HUES48 (cell line): ENCODE results near the gene DEAF1.

ENCODE experiments used
- H3K27ac ChIP-seq: one replicate; pipeline ENCODE4 v1.7.0; 2013; ENCODE audit warnings: low read depth, low read length, inconsistent platforms
- H3K27me3 ChIP-seq: 2 replicates; pipeline ENCODE4 v1.6.1; 2013; ENCODE audit warnings: mild to moderate bottlenecking, low read length; ENCODE audit not compliant: control insufficient read depth, insufficient read depth
- H3K36me3 ChIP-seq: 2 replicates; pipeline ENCODE4 v1.6.1; 2013; ENCODE audit warnings: low read length; ENCODE audit not compliant: control insufficient read depth, insufficient read depth
- H3K4me1 ChIP-seq: 2 replicates; pipeline ENCODE4 v1.6.1; 2013; ENCODE audit warnings: mild to moderate bottlenecking, low read length; ENCODE audit not compliant: control insufficient read depth, insufficient read depth
- H3K4me3 ChIP-seq: 2 replicates; pipeline ENCODE4 v1.5.1; 2013; ENCODE audit warnings: mild to moderate bottlenecking, low read depth, low read length
- H3K9ac ChIP-seq: 2 replicates; pipeline ENCODE4 v1.6.1; 2013; ENCODE audit warnings: mild to moderate bottlenecking, low read depth, low read length, moderate library complexity
- H3K9me3 ChIP-seq: 2 replicates; pipeline ENCODE4 v1.6.1; 2013; ENCODE audit warnings: low read length; ENCODE audit not compliant: control insufficient read depth, insufficient read depth

DEAF1 gene

DNA sequence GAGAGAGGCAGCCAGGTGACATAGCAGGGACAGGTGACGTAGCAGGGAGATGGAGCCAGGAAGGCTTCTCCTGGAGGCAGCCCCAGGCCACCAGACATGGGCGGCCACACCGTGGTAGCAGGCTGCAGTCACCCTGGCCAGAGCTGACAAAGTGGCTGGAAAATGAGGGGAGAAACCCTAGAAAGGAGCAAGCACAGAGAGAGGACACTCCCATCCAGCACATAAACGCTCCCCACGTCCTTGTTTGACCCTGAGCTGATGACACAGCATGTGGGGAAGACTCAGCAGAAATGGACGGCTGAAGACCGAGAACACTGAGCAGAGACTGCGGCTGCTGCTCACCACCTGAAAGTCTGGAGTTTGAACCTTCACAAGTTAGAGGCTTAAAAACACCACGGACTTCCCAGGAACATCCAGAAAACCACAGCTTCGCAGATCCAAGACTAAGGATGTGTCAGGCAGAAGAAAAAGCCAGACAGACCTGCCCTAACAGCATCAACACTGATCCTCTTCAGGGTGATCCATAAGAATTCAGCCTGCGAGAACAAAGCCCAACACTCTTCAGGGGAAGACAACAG, 29.2 kb downstream of the DEAF1 start:
- H3K36me3 ChIP-seq = peaks cover 29% of the 10 kb centered on the region
- no peaks in the 10 kb centered on the region for H3K27me3 ChIP-seq
- no peaks in the 10 kb centered on the region for H3K9me3 ChIP-seq
- H3K4me3 ChIP-seq = no peak overlapping the region
- no peak overlapping the region for H3K27ac ChIP-seq
- H3K4me1 ChIP-seq = no peaks in the 10 kb centered on the region
- no peak overlapping the region for H3K9ac ChIP-seq

DNA sequence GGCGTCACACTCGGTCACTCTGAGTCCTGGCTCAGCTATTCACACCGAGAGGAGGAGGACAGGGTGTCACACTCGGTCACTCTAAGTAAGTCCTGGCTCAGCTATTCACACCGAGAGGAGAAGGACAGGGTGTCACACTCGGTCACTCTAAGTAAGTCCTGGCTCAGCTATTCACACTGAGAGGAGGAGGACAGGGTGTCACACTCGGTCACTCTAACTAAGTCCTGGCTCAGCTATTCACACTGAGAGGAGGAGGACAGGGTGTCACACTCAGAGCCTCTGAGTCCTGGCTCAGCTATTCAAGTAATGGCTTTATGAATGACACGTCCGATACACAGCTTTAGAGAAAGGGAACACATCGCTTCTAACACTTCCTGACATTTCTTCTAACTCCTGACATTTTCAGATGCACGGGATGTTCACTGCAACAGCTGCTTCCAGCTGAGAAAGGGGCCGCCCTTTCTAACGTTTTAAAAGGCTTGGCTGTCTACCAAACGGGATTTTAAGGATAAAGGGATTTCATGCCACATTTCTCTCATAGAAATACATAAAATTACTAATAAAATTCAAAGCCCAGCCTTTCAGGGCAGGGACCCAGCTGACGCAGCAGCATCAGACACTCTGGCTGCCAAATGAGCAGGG, 29.8 kb downstream of the DEAF1 start:
- Histone ChIP-seq H3K9ac (no peak overlapping the region), H3K27me3 (no peaks in the 10 kb centered on the region), H3K4me1 (no peaks in the 10 kb centered on the region), H3K9me3 (no peaks in the 10 kb centered on the region), H3K27ac (no peak overlapping the region), H3K36me3 (peaks cover 34% of the 10 kb centered on the region), H3K4me3 (no peak overlapping the region)

DNA sequence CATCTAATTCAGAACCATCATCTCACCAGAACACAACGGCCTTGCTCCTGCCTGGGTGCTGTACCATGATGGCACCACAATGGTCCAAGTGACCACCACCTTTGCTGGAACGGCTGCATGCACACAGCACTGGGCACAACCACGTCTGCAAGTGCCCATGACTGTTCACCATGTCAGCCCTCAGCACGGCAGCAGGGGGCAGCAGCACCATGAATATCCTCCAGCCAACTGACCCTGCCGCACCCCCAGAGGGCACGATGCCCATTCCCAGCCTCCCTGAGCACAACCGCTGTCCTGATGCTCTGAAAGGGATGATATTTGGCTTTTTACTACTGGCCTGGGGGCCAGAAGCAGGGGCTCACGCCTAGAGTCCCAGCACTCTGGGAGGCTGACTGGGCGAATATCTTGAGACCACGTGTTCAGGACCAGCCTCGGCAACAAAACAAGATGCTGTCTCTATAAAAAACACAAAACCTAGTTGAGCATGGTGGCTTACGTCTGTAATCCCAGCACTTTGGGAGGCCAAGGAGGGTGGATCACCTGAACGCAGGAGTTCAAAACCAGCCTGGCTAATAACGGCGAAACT, 32.2 kb downstream of the DEAF1 start:
- Histone ChIP-seq H3K27ac (no peak overlapping the region), H3K27me3 (no peaks in the 10 kb centered on the region), H3K9me3 (no peaks in the 10 kb centered on the region), H3K4me1 (no peaks in the 10 kb centered on the region), H3K9ac (no peak overlapping the region), H3K36me3 (peaks cover 49% of the 10 kb centered on the region), H3K4me3 (no peak overlapping the region)

DNA sequence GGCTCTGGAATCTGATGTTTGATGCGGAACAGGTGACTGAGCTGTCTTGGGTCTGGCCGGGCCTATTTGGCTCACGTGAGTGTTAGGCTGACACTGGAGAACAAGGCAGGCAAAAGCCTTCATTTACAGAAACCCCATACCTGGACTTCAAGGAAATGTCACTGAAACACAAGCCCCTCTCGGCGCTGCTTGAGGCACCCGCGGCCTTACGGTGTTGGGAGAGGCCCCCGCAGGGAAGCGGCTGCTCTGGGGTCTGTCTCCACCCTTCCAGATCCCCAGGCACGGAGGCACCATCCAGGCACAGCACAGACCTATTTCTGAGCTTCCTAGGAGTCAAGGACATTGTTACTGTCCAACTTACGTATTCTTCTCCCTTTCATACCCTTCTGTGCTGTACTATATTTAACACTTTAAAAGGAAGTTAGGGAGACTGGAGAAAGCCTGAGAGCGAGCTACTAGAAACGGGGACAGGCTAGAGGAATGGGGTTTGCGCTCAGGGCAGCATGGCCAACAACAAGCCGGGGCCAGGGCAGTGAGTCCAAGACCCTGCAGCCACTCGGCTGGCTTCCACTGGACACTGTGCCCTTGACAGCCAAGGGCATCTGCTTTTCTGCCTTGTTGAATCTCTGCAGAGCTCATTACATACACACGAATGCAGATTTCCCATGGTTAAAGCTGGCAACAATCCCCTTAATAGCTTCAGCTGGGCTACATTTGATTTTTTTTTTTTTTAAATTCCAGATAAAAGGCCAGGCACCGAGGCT, 34.2 kb downstream of the DEAF1 start:
- Histone ChIP-seq H3K36me3 (peaks cover 49% of the 10 kb centered on the region), H3K9me3 (no peaks in the 10 kb centered on the region), H3K4me3 (no peak overlapping the region), H3K9ac (no peak overlapping the region), H3K27me3 (no peaks in the 10 kb centered on the region), H3K4me1 (no peaks in the 10 kb centered on the region), H3K27ac (no peak overlapping the region)

DNA sequence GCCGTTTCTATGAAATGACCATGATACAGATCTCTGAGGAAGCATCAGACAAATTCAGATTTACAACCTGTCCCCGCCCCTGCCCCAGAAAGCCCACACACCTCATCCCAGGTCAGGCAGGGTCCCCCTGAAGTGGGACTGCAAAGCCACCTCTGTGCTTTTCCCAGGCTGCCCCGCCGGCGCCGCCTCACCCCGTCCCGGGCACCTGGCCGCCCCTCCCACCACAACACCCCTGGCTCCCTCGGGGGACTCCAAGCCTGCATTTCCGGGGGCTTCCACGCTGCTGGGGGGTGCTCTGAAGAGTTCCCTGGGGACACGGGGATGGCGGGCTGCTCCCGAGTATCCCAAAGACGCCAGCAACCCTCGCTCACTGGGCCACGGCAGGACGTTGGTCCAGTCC, 34.7 kb downstream of the DEAF1 start:
- Histone ChIP-seq H3K9me3 (no peaks in the 10 kb centered on the region), H3K4me3 (no peak overlapping the region), H3K36me3 (peaks cover 44% of the 10 kb centered on the region), H3K27me3 (no peaks in the 10 kb centered on the region), H3K4me1 (no peaks in the 10 kb centered on the region), H3K9ac (no peak overlapping the region), H3K27ac (no peak overlapping the region)

DNA sequence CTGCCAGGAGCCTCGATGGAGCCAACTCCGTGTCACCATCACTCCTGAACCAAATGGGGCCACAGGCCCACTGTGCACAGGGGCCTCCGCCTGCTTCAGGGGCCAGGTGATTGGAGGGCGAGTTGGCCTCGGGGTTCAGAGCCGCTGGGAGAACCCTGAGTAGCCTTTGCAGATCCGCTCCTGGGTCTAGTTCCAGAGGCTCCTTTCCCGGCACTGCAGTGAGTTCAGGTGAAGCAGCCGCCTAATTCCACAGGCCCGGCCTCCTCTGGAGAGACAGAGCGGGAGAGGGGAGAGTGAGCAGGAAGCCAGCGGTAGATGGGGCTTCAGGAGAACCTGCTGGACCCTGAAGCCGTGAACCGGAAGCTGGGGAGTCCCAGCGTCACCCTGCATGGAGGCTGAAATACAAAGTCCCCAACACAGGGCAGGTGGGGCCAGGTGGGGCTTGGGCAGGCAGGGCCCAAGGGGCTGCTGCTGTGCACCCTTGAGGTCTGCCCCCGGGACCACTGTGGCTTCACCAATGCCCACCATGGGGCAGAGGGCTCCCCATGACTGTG, 35.4 kb downstream of the DEAF1 start:
- no peaks in the 10 kb centered on the region for H3K9me3 ChIP-seq
- peaks cover 44% of the 10 kb centered on the region for H3K36me3 ChIP-seq
- no peak overlapping the region for H3K27ac ChIP-seq
- H3K4me3 ChIP-seq = no peak overlapping the region
- no peak overlapping the region for H3K9ac ChIP-seq
- H3K27me3 ChIP-seq = no peaks in the 10 kb centered on the region
- H3K4me1 ChIP-seq = no peaks in the 10 kb centered on the region

DNA sequence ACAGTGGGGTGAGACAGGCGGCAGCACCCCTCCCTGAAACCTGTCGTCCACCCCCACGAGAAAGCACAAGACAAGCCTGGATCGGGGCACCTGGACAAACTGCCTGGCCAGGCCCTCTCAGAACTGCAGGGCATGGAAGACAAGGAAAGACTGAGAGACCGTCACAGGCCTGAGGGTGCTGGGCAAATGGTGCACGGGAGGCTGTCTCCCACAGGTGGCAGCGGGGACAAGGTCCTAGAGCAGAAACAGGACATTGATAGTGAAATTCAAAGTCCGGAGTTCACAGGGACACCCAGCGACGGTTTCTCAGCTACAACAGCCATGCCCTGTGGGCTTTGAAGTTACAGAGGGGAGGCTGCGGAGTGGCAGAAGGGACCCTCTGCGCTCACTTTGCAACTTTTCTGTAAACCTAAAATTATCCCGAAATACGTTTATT, 37.3 kb downstream of the DEAF1 start:
- Histone ChIP-seq H3K36me3 (peaks cover 47% of the 10 kb centered on the region), H3K4me1 (no peaks in the 10 kb centered on the region), H3K27me3 (no peaks in the 10 kb centered on the region), H3K27ac (no peak overlapping the region), H3K9ac (no peak overlapping the region), H3K4me3 (no peak overlapping the region), H3K9me3 (no peaks in the 10 kb centered on the region)

DNA sequence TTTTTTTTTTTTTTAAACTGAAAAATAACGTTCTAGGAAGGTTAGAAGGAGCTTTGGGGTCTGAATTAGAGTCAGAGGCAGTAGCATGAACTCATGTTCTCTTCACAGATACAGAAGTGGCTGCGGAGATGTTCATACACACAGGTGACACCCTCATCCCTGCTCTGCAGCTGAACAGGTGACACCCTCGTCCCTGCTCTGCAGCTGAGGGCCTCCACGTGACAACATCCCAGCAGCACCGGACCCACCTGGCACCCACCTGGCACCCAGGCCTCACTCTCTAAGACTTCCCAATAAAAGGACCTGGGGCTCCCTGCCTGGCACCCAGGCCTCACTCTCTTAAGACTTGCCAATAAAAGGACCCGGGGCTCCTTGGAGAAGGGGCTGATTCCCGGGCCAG, 38.2 kb downstream of the DEAF1 start:
- peaks cover 48% of the 10 kb centered on the region for H3K36me3 ChIP-seq
- no peak overlapping the region for H3K27ac ChIP-seq
- no peaks in the 10 kb centered on the region for H3K9me3 ChIP-seq

DNA sequence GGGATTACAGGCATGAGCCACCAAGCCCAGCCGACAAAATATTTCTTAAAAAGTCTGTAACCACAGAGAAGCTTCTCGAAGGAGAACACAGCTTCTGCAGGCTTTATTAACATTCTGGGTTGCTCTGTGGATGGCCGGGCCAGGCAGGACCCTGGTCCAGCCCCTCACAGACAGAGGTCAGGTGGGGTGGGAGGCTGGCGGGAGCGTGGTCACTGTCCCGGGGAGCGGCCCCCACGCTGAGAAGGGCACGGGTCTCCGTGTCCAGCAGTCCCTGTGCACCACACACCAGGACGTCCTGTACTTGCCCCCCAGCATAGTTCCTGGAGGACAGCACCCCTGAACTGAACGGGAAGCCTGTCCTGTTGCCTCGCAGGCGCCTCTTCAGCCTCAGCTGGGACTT, 38.6 kb downstream of the DEAF1 start:
- Histone ChIP-seq H3K27ac (no peak overlapping the region), H3K36me3 (peaks cover 52% of the 10 kb centered on the region), H3K4me1 (no peaks in the 10 kb centered on the region), H3K4me3 (no peak overlapping the region), H3K9me3 (no peaks in the 10 kb centered on the region), H3K27me3 (no peaks in the 10 kb centered on the region), H3K9ac (no peak overlapping the region)

More for the DNA sequence above, 38.2 kb downstream of the DEAF1 start:
- no peaks in the 10 kb centered on the region for H3K4me1 ChIP-seq
- H3K4me3 ChIP-seq = no peak overlapping the region
- no peaks in the 10 kb centered on the region for H3K27me3 ChIP-seq
- H3K9ac ChIP-seq = no peak overlapping the region

DNA sequence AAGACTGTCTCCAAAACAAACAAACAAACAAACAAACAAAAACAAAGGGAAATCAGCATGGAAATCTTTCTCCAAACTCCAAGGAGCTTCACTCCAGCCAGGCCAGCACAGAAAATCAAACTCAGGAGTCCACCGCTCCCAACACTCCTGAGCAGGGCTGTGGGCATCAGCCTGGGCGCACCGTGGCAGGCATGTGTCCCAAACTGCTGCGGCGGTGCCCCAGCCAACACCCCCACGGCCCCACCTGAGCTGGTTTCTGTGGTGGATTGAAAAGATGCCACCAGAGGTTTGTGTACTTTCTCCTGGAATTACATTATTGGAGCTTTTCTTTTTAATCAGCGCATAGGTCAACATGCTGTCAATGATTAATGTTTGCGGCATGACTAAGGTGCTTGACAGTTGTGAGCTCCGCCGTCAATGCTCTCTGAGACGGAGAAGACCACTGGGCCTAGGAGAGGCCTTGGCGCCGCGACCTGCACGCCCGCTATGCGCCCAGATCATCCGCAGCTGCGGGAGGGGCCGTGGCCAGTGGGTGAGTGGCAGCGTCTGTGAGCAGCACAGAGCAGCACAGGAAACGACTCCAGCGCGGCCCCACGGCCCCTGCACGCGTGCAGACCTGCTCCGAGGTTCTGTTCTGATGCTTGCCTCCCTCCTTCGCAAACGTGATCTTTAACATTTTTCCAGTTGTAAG, 39.8 kb downstream of the DEAF1 start:
- H3K9ac ChIP-seq = no peak overlapping the region
- no peaks in the 10 kb centered on the region for H3K27me3 ChIP-seq
- H3K36me3 ChIP-seq = peaks cover 56% of the 10 kb centered on the region
- no peak overlapping the region for H3K27ac ChIP-seq
- H3K4me3 ChIP-seq = no peak overlapping the region
- no peaks in the 10 kb centered on the region for H3K9me3 ChIP-seq
- no peaks in the 10 kb centered on the region for H3K4me1 ChIP-seq
